Mesenchymal stem cell (in vitro differentiated cells and primary cell): Measurements from ENCODE around the gene DCAF10.

Source experiments
- DNase-seq: peaks from one replicate; pipeline ENCODE4 v3.0.0-alpha.2; 2013
- H2AFZ ChIP-seq: one replicate; pipeline ENCODE4 v1.6.1; 2013; ENCODE audit warnings: low read depth, mild to moderate bottlenecking, control low read depth, inconsistent platforms, low read length, moderate library complexity
- H2AK5ac ChIP-seq: 2 replicates; pipeline ENCODE4 v1.6.1; 2013; ENCODE audit warnings: low read length, moderate library complexity, mild to moderate bottlenecking, inconsistent platforms; ENCODE audit not compliant: severe bottlenecking
- H2BK120ac ChIP-seq: one replicate; pipeline ENCODE4 v1.6.1; 2013; ENCODE audit warnings: low read depth, mild to moderate bottlenecking, inconsistent platforms, low read length, moderate library complexity
- H2BK12ac ChIP-seq, 2 experiments: one replicate each; pipeline ENCODE4 v1.6.1; 2013; ENCODE audit warnings: inconsistent platforms in 2 of 2, low read length in 2 of 2, mild to moderate bottlenecking in 2 of 2, moderate library complexity in 2 of 2, control low read depth in 1 of 2
- H2BK15ac ChIP-seq: one replicate; pipeline ENCODE4 v1.6.1; 2013; ENCODE audit warnings: mild to moderate bottlenecking, low read depth, inconsistent platforms; ENCODE audit not compliant: poor library complexity, severe bottlenecking
- H2BK5ac ChIP-seq: 2 replicates; pipeline ENCODE4 v1.6.1; 2013; ENCODE audit warnings: low read depth, mild to moderate bottlenecking, low read length, control low read depth, inconsistent platforms; ENCODE audit not compliant: poor library complexity, severe bottlenecking
- H3K14ac ChIP-seq, 2 experiments: one replicate each; pipeline ENCODE4 v1.6.1; 2013; ENCODE audit warnings: inconsistent platforms in 2 of 2, low read length in 2 of 2, control low read depth in 1 of 2, mild to moderate bottlenecking in 1 of 2, moderate library complexity in 1 of 2
- H3K18ac ChIP-seq, 2 experiments: one replicate each; pipeline ENCODE4 v1.6.1; 2013; ENCODE audit warnings: inconsistent platforms in 2 of 2, low read length in 2 of 2, control low read depth in 1 of 2, low read depth in 1 of 2, mild to moderate bottlenecking in 1 of 2
- H3K23ac ChIP-seq, 2 experiments: one replicate each; pipeline ENCODE4 v1.6.1; 2013; ENCODE audit warnings: inconsistent platforms in 2 of 2, low read length in 2 of 2, mild to moderate bottlenecking in 2 of 2, moderate library complexity in 2 of 2, control low read depth in 1 of 2
- H3K27ac ChIP-seq: 2 replicates; pipeline ENCODE4 v1.5.1; 2013; ENCODE audit warnings: mild to moderate bottlenecking, moderate library complexity, low read length, control low read depth, inconsistent platforms; ENCODE audit not compliant: poor library complexity, severe bottlenecking
- H3K27me3 ChIP-seq, 2 experiments: 2 replicates each; pipeline versions ENCODE4 v1.6.1 to v1.7.0; 2013; ENCODE audit warnings: low read length in 2 of 2, mild to moderate bottlenecking in 2 of 2, moderate library complexity in 2 of 2, control low read depth in 1 of 2, inconsistent platforms in 1 of 2; ENCODE audit not compliant: control insufficient read depth in 1 of 2, insufficient read depth in 1 of 2
- H3K36me3 ChIP-seq, 2 experiments: 2 replicates each; pipeline versions ENCODE4 v1.6.1 to v1.7.0; 2013; ENCODE audit warnings: low read length in 2 of 2, control low read depth in 1 of 2, inconsistent platforms in 1 of 2, low read depth in 1 of 2, mild to moderate bottlenecking in 1 of 2; ENCODE audit not compliant: insufficient read depth in 2 of 2, control insufficient read depth in 1 of 2
- H3K4ac ChIP-seq, 2 experiments: one replicate each; pipeline ENCODE4 v1.6.1; 2013; ENCODE audit warnings: inconsistent platforms in 2 of 2, low read length in 2 of 2, mild to moderate bottlenecking in 2 of 2, moderate library complexity in 2 of 2, control low read depth in 1 of 2, low read depth in 1 of 2
- H3K4me1 ChIP-seq: 2 replicates; pipeline ENCODE4 v1.6.1; 2013; ENCODE audit warnings: low read depth, low read length, control low read depth; ENCODE audit not compliant: control insufficient read depth, insufficient read depth
- H3K4me2 ChIP-seq: 2 replicates; pipeline ENCODE4 v1.6.1; 2013; ENCODE audit warnings: low read length, mild to moderate bottlenecking, inconsistent platforms; ENCODE audit not compliant: poor library complexity, severe bottlenecking
- H3K4me3 ChIP-seq, 2 experiments: 2 replicates each; pipeline versions ENCODE4 v1.5.1 to v1.7.0; 2013; ENCODE audit warnings: low read length in 2 of 2, mild to moderate bottlenecking in 2 of 2, control low read depth in 1 of 2, low read depth in 1 of 2; ENCODE audit not compliant: insufficient read depth in 1 of 2
- H3K79me1 ChIP-seq: replicated peaks from 2 replicates; pipeline ENCODE4 v1.6.1; 2013; ENCODE audit warnings: mild to moderate bottlenecking, control low read depth, low read length, inconsistent platforms; ENCODE audit not compliant: poor library complexity, severe bottlenecking
- H3K9ac ChIP-seq: 2 replicates; pipeline ENCODE4 v1.7.0; 2013; ENCODE audit warnings: mild to moderate bottlenecking, low read length, moderate library complexity
- H3K9me3 ChIP-seq: 2 replicates; pipeline ENCODE4 v1.7.0; 2013; ENCODE audit warnings: mild to moderate bottlenecking, low read length; ENCODE audit not compliant: control insufficient read depth
- H4K8ac ChIP-seq: one replicate; pipeline ENCODE4 v1.6.1; 2013; ENCODE audit warnings: inconsistent platforms, mild to moderate bottlenecking, low read length, moderate library complexity
- H4K91ac ChIP-seq: one replicate; pipeline ENCODE4 v1.6.1; 2013; ENCODE audit warnings: mild to moderate bottlenecking, low read length, inconsistent platforms
- WGBS: methylation state at CpG from one replicate; pipeline ENCODE4 v1.1.7; 2013; ENCODE audit warnings: mixed read lengths; 5-methylcytosine and 5-hydroxymethylcytosine counted together

The DCAF10 gene

DNA sequence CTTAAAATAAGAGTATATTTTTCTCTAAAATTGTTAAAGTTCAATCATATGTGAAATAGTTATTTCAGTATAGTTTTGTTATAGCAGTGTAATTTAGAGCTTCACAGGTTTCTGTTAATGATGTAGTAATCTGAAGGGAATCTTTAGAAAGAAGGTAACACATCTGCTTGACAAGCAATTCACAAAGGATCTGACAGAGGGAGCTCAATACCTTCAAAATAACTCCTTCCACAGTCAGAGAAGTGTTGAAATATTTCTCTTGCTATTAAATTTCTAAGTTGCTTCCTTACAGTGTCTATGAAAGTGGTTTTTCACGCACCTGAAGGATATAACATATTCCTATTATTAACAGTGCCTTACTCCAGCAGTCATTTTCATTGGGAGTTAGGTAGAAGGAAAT is 58.4 kb downstream of the DCAF10 start:
- peaks cover 19 to 93% of the 10 kb centered on the region in 2 experiments for H3K36me3 ChIP-seq
- H3K4ac ChIP-seq, result no peak overlapping the region
- DNase-seq, result peak; percentile 25
- no peak overlapping the region for H4K8ac ChIP-seq
- H3K4me1 ChIP-seq, result no peaks in the 10 kb centered on the region
- no peaks in the 10 kb centered on the region for H3K9me3 ChIP-seq
- no peak overlapping the region for H3K9ac ChIP-seq
- H3K14ac ChIP-seq, result no peak overlapping the region
- peaks cover 11% of the 10 kb centered on the region for H3K79me1 ChIP-seq
- H3K27me3 ChIP-seq, result no peaks in the 10 kb centered on the region
- no peak overlapping the region for H2BK15ac ChIP-seq
- H2BK120ac ChIP-seq, result no peak overlapping the region
- H2BK5ac ChIP-seq, result no peak overlapping the region
- H3K4me2 ChIP-seq, result no peak overlapping the region
- no peak overlapping the region for H4K91ac ChIP-seq
- no peak overlapping the region for H2BK12ac ChIP-seq
- WGBS, result no CpG with 5 or more reads among the region's 1 CpG
- H3K18ac ChIP-seq, result no peak overlapping the region
- no peak overlapping the region for H2AFZ ChIP-seq
- no peak overlapping the region for H2AK5ac ChIP-seq
- no peak overlapping the region for H3K23ac ChIP-seq
- H3K4me3 ChIP-seq, result no peak overlapping the region
- H3K27ac ChIP-seq, result no peak overlapping the region

DNA sequence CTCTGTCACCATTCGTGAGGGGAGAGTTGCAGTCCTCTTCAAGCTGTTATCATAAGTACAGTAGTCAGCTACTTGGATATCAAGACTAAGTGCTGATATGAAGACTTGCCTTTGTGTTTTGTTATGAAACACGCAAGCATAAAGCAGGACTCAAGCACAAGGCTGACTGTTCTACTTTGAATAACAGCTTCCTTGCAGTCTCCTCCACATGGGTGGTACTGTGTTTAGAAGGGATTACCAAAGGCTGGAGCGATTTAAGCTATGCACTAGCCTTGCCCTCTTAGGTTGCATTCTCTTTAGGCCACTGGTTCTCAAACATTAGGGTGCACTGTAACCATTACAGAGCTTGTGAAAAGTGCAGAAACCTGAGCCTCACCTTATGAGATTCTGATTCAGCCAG is 61.9 kb downstream of the DCAF10 start:
- H2AK5ac ChIP-seq, result no peak overlapping the region
- H3K9ac ChIP-seq, result no peak overlapping the region
- no peaks in the 10 kb centered on the region for H3K27me3 ChIP-seq
- no peak overlapping the region for H2BK5ac ChIP-seq
- no peaks in the 10 kb centered on the region for H3K9me3 ChIP-seq
- 97% methylated on average over 3 of the region's 3 CpGs for WGBS
- H3K4me3 ChIP-seq, result no peak overlapping the region
- no peak overlapping the region for H4K91ac ChIP-seq
- no peak overlapping the region for H2AFZ ChIP-seq
- no peak overlapping the region for H2BK120ac ChIP-seq
- H3K18ac ChIP-seq, result no peak overlapping the region
- no peak overlapping the region for H3K23ac ChIP-seq
- H3K4ac ChIP-seq, result no peak overlapping the region
- H3K4me2 ChIP-seq, result no peak overlapping the region
- H3K36me3 ChIP-seq, result peaks cover 12 to 83% of the 10 kb centered on the region in 2 experiments
- no peak overlapping the region for H2BK15ac ChIP-seq
- no peak overlapping the region for H4K8ac ChIP-seq
- H3K4me1 ChIP-seq, result no peaks in the 10 kb centered on the region
- H2BK12ac ChIP-seq, result no peak overlapping the region
- H3K14ac ChIP-seq, result no peak overlapping the region
- DNase-seq, result no peak
- H3K79me1 ChIP-seq, result peaks cover 7% of the 10 kb centered on the region
- no peak overlapping the region for H3K27ac ChIP-seq

DNA sequence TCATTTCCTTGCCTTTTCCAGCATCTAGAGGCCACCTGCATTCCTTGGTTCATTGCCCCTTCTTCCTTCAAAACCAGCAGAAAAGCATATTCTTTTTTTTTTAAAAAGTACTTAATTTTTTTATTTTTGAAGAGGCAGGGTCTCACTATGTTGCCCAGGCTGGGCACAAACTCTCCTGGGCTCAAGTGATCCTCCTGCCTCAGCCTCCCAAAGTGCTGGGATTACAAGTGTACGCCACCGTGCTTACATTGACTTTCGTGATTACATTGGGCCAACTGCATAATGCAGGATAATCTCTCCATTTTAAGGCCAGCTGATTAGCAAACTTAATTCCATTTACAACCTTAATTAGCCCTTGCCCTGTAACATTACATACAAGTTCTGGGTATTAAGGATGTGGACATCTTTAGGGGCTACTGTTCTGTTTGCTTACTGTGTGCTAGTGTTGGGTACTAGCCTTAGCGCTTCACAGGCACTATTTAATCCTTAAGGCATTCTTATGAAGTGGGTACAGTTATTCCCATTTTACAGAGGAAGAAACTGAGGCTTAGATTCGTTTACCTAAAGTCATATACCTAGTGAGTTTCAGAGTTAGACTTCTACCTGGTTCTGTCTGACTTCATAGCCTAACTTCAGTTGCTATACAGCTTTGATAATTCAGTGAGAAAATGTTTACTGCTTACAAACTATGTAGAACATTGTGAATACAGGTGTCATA is 69.6 kb downstream of the DCAF10 start:
- Histone ChIP-seq H3K14ac (no peak overlapping the region), H3K27me3 (no peaks in the 10 kb centered on the region), H2BK15ac (no peak overlapping the region), H3K4ac (no peak overlapping the region), H3K9me3 (no peaks in the 10 kb centered on the region), H3K4me3 (no peak overlapping the region), H3K18ac (no peak overlapping the region), H2BK5ac (no peak overlapping the region), H3K36me3 (peaks cover 0 to 25% of the 10 kb centered on the region in 2 experiments), H3K9ac (no peak overlapping the region), H3K79me1 (peaks cover 3% of the 10 kb centered on the region), H2AFZ (no peak overlapping the region), H3K4me1 (no peaks in the 10 kb centered on the region), H2BK120ac (no peak overlapping the region), H4K8ac (no peak overlapping the region), H3K23ac (no peak overlapping the region), H3K27ac (no peak overlapping the region), H4K91ac (no peak overlapping the region), H2BK12ac (no peak overlapping the region), H2AK5ac (no peak overlapping the region), H3K4me2 (no peak overlapping the region)
- DNase-seq, result no peak
- 98% methylated on average over 5 of the region's 5 CpGs for WGBS

DNA sequence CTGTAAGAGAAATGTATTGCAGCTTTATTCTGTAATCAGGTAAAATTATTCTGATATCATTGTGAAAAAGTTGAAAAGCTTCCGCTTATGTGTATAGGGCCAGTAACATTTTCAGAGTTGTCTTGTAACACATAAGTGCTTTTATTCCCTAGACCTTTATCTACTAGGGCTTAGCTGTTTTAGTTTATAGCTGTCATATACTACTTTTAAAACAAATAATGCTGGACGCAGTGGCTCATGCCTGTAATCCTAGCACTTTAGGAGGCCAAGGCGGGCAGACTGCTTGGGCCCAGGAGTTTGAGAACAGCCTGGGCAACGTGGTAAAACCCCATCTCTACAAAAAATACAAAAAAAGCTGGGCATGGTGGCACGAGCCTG is 70.2 kb downstream of the DCAF10 start:
- Histone ChIP-seq H3K14ac (no peak overlapping the region), H3K36me3 (peaks cover 0 to 20% of the 10 kb centered on the region in 2 experiments), H3K79me1 (peaks cover 3% of the 10 kb centered on the region), H4K91ac (no peak overlapping the region), H2BK12ac (no peak overlapping the region), H3K27me3 (no peaks in the 10 kb centered on the region), H3K9ac (no peak overlapping the region), H2AFZ (no peak overlapping the region), H3K4me2 (no peak overlapping the region), H3K4me3 (no peak overlapping the region), H3K27ac (no peak overlapping the region), H2BK5ac (no peak overlapping the region), H3K23ac (no peak overlapping the region), H4K8ac (no peak overlapping the region), H3K9me3 (no peaks in the 10 kb centered on the region), H2AK5ac (no peak overlapping the region), H2BK120ac (no peak overlapping the region), H3K4ac (no peak overlapping the region), H3K4me1 (no peaks in the 10 kb centered on the region), H2BK15ac (no peak overlapping the region), H3K18ac (no peak overlapping the region)
- 81% methylated on average over 2 of the region's 5 CpGs for WGBS
- DNase-seq, result no peak
